GM13977 (cell line): ENCODE results near the gene GXYLT2.

ENCODE experiments used
- DNase-seq: peaks from one replicate; pipeline ENCODE4 v3.0.0; 2012; ENCODE audit warnings: low spot score
- in situ Hi-C: fragments of 300-500 bp; cut with MboI; formaldehyde crosslinking; loops from one replicate; pipeline ENCODE4 v1.12.0; 2022; ENCODE audit warnings: low sequenced_read_pairs, low pct_unique_long_range_greater_than_20kb, mixed read lengths, inconsistent platforms; ENCODE audit not compliant: unreplicated experiment
- TF ChIP-seq, protein P1 (sequence below): IDR thresholded peaks from 2 replicates; pipeline ENCODE4 v1.5.1; 2012; ENCODE audit warnings: mild to moderate bottlenecking, control low read depth; ENCODE audit not compliant: insufficient read depth; ENCODE audit errors: extremely low read depth, missing control alignments

The GXYLT2 gene

GRCh38 chr3:72888546-72889309 lies 882 bp downstream of the GXYLT2 start:
- TF ChIP-seq, protein P1, sequence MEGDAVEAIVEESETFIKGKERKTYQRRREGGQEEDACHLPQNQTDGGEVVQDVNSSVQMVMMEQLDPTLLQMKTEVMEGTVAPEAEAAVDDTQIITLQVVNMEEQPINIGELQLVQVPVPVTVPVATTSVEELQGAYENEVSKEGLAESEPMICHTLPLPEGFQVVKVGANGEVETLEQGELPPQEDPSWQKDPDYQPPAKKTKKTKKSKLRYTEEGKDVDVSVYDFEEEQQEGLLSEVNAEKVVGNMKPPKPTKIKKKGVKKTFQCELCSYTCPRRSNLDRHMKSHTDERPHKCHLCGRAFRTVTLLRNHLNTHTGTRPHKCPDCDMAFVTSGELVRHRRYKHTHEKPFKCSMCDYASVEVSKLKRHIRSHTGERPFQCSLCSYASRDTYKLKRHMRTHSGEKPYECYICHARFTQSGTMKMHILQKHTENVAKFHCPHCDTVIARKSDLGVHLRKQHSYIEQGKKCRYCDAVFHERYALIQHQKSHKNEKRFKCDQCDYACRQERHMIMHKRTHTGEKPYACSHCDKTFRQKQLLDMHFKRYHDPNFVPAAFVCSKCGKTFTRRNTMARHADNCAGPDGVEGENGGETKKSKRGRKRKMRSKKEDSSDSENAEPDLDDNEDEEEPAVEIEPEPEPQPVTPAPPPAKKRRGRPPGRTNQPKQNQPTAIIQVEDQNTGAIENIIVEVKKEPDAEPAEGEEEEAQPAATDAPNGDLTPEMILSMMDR: no peak
- in situ Hi-C loops: no loop called here
- DNase-seq: no peak

DNA sequence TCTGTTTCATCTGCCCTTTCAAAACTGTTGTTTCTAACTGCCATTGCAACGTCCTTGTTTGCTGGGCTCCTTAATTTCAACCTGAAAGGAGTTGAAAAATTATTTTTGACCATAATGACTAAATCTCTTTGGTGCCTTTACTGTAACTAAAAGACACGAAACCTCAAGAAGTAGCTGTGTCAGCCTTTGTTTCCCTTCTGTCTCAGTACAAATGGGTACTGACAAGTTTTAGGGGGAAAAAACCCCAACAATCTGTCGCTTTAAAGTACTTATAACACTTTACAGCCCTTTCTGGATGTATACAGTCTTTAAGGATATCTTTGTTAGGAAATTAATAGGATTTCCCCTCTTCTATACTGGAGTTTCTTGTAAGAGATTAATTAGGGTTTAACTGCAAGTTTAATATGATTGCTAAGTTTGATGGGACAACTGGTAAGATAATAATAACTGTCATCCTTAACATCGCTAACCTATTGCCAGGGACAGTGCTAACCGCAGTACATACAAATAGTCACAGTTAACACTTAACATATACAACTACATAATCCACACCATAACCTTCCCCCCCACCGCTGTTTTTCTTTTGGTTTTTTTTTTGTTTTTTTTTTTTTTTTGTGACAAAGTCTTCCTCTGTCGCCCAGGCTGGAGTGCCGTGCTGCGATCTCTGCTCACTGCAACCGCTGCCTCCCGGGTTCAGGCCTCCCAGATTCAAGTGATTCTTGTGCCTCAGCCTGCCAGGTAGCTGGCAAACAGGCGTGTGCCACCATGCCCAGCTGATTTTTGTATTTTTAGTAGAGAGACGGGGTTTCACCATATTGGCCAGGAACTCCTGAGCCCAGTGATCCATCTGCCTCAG lies 1.7 kb downstream of the GXYLT2 start:
- TF ChIP-seq, protein P1: no peak
- in situ Hi-C loops: no loop called here
- no peak for DNase-seq

GRCh38 chr3:72890166-72890925 lies 2.5 kb downstream of the GXYLT2 start:
- in situ Hi-C loops: no loop called here
- TF ChIP-seq, protein P1: no peak
- DNase-seq: no peak

DNA sequence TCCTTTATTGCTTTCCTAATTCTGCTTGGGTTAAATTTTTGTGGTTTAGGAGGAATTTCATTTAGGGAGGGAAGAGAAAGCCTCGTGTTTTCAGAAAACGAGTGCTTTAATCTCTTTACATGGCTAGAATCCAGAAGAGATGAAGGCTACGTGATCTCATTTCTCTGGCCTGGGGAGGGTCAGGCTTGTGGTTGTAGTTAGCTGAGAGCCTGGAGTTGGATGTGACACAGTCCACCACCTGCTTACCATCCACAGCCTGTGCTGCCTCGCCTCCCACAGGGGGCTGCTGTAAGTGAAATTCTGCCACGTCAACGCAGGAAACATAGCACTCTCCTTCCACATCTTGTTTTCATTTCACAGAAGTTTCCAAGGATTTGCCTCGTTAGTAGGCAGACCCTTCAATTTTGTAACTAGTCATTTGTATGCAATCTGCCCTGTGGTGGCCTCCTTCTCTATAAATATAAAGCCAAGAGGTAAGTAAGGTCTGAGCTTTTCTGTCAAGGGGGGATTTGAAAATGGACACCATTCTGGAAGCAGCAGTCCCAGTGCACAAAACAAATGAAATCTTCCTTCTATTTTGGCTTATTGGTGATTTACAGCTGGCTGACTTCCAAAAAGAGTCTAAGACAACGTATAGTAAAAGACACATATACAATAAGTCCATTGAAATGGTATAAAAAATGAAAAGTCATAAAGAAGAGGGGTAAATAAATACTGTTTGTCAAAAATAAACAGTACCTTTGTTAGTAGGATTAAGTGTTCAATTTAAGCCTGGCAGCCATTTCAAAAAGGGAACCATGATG lies 3.4 kb downstream of the GXYLT2 start:
- DNase-seq: no peak
- TF ChIP-seq, protein P1: no peak
- in situ Hi-C loops: no loop called here

DNA sequence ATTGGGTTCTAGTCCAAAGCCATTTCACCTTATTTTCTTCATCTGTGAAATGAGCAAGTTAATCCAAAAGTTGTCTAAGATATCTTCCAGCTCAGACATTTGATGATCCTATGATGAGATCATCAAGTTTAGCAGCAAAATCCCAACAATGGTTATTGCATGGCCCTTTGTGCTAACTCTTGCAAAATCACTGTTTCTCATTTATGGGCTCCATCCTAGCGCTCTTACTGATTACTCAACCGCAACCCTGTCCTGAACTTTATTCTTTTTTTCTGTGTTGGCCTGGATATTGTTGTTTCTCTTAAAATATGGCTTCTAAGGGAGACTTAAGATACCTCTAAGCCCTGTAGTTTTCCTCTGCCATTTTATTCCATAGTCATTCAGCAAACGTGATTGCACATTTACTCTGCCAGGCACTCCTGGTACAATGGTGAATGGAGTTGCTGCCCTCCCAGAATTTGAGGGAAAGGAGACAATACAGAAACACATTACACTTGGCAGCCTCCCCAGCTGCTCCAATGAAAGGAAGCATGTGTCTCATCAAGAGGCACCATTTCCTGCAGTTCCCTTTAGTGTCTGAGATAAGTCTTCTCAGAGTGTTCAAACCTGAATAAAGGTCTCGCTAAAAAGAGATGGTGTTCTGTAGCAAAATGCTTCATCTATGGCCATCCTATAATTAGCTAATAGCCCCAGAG lies 4.4 kb downstream of the GXYLT2 start:
- no peak for DNase-seq
- in situ Hi-C loops: no loop called here
- TF ChIP-seq, protein P1: no peak
